ENCODE data around the gene PACSIN2. TPM values are rescaled to one million over a fixed set of nuclear protein-coding genes. Genes with fewer than 3 reads are reported as not detected.

PACSIN2 gene
- total RNA-seq, 1 donor from 2014 or later = 46.2 TPM

DNA sequence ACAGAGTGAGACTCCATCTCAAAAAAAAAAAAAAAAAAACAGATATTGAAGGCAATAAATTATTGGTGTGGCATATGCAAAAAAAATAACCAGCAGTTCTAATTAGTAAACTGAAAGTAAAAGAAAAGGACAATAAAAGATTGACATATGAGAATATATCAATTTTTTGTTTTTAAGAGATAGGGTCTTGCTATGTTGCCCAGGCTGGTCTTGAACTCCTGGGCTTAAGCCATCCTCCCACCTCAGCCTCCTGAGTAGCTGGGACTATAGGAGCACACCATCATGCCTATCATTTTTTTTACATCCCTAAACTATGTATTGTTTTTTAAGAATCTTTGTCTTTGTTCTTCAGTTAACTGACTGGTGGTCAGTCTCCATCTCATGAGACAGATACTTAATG lies 31.5 kb downstream of the PACSIN2 start:
- no peaks in the 10 kb centered on the region for H3K27me3 ChIP-seq
- H3K4me3 ChIP-seq = no peak overlapping the region
- TF ChIP-seq POLR2A (IDR thresholded peaks at IDR 0.05) (no peak), POLR2AphosphoS5 (IDR thresholded peaks at IDR 0.05; ENCODE audit: insufficient read depth in 1 of 2, low read depth in 1 of 2) (no peak)
- TF ChIP-seq, protein P1, sequence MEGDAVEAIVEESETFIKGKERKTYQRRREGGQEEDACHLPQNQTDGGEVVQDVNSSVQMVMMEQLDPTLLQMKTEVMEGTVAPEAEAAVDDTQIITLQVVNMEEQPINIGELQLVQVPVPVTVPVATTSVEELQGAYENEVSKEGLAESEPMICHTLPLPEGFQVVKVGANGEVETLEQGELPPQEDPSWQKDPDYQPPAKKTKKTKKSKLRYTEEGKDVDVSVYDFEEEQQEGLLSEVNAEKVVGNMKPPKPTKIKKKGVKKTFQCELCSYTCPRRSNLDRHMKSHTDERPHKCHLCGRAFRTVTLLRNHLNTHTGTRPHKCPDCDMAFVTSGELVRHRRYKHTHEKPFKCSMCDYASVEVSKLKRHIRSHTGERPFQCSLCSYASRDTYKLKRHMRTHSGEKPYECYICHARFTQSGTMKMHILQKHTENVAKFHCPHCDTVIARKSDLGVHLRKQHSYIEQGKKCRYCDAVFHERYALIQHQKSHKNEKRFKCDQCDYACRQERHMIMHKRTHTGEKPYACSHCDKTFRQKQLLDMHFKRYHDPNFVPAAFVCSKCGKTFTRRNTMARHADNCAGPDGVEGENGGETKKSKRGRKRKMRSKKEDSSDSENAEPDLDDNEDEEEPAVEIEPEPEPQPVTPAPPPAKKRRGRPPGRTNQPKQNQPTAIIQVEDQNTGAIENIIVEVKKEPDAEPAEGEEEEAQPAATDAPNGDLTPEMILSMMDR (IDR thresholded peaks at IDR 0.05) = no peak
- H3K4me1 ChIP-seq = peaks cover 17% of the 10 kb centered on the region
- intact Hi-C loops (cut with DNase I) = no loop called here
- no peaks in the 10 kb centered on the region for H3K9me3 ChIP-seq
- no peak for DNase-seq (ENCODE audit: extremely low spot score in 2 of 2)
- H3K36me3 ChIP-seq = no peaks in the 10 kb centered on the region
- H3K27ac ChIP-seq = no peak overlapping the region

DNA sequence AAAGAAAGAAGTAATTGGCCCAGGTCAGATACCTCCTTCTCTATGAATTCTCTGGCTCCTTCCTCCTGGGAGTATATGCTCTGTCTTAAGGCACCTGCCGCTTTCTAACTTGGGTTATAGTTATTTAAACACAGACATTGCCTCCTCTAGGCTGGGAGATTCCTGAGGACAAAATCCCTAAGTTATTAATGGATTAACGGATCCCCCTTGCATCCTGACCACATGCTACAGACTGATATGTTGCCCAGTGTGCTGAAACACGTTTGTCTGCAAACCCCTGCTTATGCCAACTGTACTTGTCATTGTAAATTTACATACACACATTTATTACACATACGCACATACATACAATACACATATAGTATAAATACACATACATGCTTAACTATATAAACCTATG lies 35.3 kb downstream of the PACSIN2 start:
- TF ChIP-seq POLR2A (IDR thresholded peaks at IDR 0.05) = no peak
- TF ChIP-seq POLR2AphosphoS5 (IDR thresholded peaks at IDR 0.05; ENCODE audit: insufficient read depth in 1 of 2, low read depth in 1 of 2) = no peak
- TF ChIP-seq, protein P1 (IDR thresholded peaks at IDR 0.05) = no peak
- Histone ChIP-seq H3K27me3 (no peaks in the 10 kb centered on the region), H3K4me1 (peaks cover 26% of the 10 kb centered on the region), H3K27ac (no peak overlapping the region), H3K36me3 (no peaks in the 10 kb centered on the region), H3K9me3 (no peaks in the 10 kb centered on the region), H3K4me3 (no peak overlapping the region)
- intact Hi-C loops (cut with DNase I) = no loop called here
- no peak for DNase-seq (ENCODE audit: extremely low spot score in 2 of 2)

DNA sequence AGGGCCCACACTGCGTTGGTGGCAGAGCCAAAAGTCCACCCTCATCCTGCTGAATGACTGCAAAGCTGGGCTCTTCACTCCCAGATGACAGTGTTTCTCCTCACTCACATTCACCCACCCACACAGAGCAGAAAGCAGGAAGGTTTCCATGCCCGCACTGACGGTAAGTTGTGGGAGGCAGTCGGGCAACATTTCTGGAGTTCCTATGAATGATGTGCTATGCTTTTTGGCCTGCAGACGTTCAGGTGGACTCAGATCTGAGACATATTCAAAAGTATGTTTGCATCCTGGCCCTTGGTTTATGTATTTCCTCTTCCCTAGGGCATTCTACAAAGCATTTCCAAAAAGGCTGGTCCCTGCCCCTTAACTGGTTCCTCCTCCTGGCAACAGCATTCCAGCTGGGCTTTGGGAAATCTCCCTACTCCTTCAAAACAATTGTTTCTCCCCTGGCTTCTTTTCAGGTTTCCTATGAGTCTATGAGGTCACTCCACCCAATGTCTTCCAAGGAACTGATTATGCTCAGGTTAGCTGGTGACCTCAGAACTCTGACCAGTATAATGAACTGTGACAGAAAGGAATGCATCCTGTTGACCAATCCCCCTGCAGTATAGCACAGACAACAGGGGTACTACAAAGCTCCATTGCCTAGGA lies 36.4 kb downstream of the PACSIN2 start:
- intact Hi-C loops (cut with DNase I) = no loop called here
- Histone ChIP-seq H3K4me3 (no peak overlapping the region), H3K9me3 (no peaks in the 10 kb centered on the region), H3K27me3 (no peaks in the 10 kb centered on the region), H3K27ac (no peak overlapping the region), H3K4me1 (peaks cover 33% of the 10 kb centered on the region), H3K36me3 (no peaks in the 10 kb centered on the region)
- no peak for DNase-seq (ENCODE audit: extremely low spot score in 2 of 2)
- no peak for TF ChIP-seq POLR2A (IDR thresholded peaks at IDR 0.05)
- TF ChIP-seq, protein P1 (IDR thresholded peaks at IDR 0.05) = no peak
- TF ChIP-seq POLR2AphosphoS5 (IDR thresholded peaks at IDR 0.05; ENCODE audit: insufficient read depth in 1 of 2, low read depth in 1 of 2) = peak in 1 of 2 donors; percentile 61

DNA sequence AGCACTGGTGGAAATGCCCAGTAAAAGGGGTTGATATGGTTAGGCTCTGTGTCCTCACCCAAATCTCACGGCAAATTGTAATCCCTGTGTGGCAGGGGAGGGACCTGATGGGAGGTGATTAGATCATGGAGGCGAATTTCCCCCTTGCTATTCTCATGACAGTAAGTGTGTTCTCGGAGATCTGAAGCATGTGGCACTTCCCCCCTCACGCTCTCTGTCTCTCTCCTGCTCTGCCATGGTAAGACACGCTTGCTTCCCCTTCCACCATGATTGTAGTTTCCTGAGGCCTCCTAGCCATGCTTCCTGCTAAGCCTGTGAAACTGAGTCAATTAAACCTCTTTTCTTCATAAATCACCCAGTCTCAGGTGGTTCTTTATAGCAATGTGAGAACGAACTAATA lies 37.4 kb downstream of the PACSIN2 start:
- intact Hi-C loops (cut with DNase I) = no loop called here
- H3K4me1 ChIP-seq = peaks cover 44% of the 10 kb centered on the region
- DNase-seq (ENCODE audit: extremely low spot score in 2 of 2) = no peak
- H3K36me3 ChIP-seq = no peaks in the 10 kb centered on the region
- no peaks in the 10 kb centered on the region for H3K9me3 ChIP-seq
- no peak overlapping the region for H3K27ac ChIP-seq
- no peaks in the 10 kb centered on the region for H3K27me3 ChIP-seq
- no peak overlapping the region for H3K4me3 ChIP-seq
- TF ChIP-seq, protein P1 (IDR thresholded peaks at IDR 0.05) = no peak
- TF ChIP-seq POLR2AphosphoS5 (IDR thresholded peaks at IDR 0.05; ENCODE audit: insufficient read depth in 1 of 2, low read depth in 1 of 2) (no peak), POLR2A (IDR thresholded peaks at IDR 0.05) (no peak)

DNA sequence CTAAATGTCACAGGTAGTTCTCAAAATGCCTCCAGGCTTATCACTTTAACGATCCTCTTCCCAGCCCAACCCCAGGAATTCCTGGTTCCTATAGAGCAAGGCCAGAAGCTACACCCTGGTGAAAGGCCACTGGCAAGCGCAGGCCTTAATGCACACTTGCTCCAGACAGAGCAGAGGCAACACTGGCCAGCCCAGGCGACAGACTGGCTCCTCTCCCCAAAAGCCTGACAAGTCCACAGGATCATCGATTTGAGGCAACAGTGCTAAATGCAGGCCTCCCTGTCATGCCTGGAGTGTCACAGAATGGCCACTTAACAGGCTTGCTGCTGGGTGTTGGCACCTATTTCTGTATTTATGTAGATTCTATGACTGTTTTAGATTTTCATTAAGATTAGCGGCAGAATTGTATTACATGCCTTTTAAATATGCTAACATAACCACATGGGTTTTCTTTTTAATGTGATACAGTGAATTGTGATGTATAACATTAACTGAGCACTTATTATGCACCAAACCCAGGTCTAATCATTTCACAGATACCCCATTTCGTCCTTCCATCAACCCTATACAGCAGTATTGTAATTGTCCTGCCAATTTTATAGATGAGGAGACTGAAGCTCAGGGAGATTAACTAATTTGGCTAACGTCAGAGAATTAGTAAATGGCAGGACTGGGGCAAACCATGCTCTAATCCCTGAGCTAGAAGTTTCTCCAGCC lies 38.6 kb downstream of the PACSIN2 start:
- no peak overlapping the region for H3K4me3 ChIP-seq
- no peak for DNase-seq (ENCODE audit: extremely low spot score in 2 of 2)
- intact Hi-C loops (cut with DNase I) = no loop called here
- peak overlapping the region; percentile 13 for H3K27ac ChIP-seq
- peaks cover 46% of the 10 kb centered on the region for H3K4me1 ChIP-seq
- TF ChIP-seq, protein P1 (IDR thresholded peaks at IDR 0.05) = no peak
- TF ChIP-seq POLR2AphosphoS5 (IDR thresholded peaks at IDR 0.05; ENCODE audit: insufficient read depth in 1 of 2, low read depth in 1 of 2) = no peak
- TF ChIP-seq POLR2A (IDR thresholded peaks at IDR 0.05) = no peak
- no peaks in the 10 kb centered on the region for H3K9me3 ChIP-seq
- H3K27me3 ChIP-seq = no peaks in the 10 kb centered on the region
- no peaks in the 10 kb centered on the region for H3K36me3 ChIP-seq
